KOPT-K1 (cell line): ENCODE results near the gene OR6K2.

Source experiments
- H3K27ac ChIP-seq: fragments of 200-600 bp; sonication (generic); 2 replicates; pipeline ENCODE4 v1.5.1; 2016; ENCODE audit warnings: antibody characterized with exemption, mild to moderate bottlenecking, low read depth, low read length; ENCODE audit not compliant: poor library complexity, severe bottlenecking
- H3K36me3 ChIP-seq: fragments of 200-600 bp; sonication (generic); 2 replicates; pipeline ENCODE4 v1.5.1; 2017; ENCODE audit warnings: antibody characterized with exemption, mild to moderate bottlenecking, low read length, moderate library complexity; ENCODE audit not compliant: insufficient read depth
- H3K9me3 ChIP-seq: fragments of 200-600 bp; sonication (generic); 2 replicates; pipeline ENCODE4 v1.5.1; 2017; ENCODE audit warnings: antibody characterized with exemption, low read length, mild to moderate bottlenecking; ENCODE audit not compliant: insufficient read depth, poor library complexity, severe bottlenecking

The OR6K2 gene

GRCh38 chr1:158652721-158653334, 47.6 kb downstream of the OR6K2 start:
- no peaks in the 10 kb centered on the region for H3K9me3 ChIP-seq
- H3K36me3 ChIP-seq = no peaks in the 10 kb centered on the region
- H3K27ac ChIP-seq = peak overlapping the region; percentile 88
